ENCODE results near the gene P2RY2. TPM values are rescaled to one million over a fixed set of nuclear protein-coding genes. Genes with fewer than 3 reads are reported as not detected.

The P2RY2 gene
- total and polyA plus RNA-seq, 9 of the 15 experiments (the other 6 are each of a cell fraction or from before 2014, with no cell fraction given) = not detected

DNA sequence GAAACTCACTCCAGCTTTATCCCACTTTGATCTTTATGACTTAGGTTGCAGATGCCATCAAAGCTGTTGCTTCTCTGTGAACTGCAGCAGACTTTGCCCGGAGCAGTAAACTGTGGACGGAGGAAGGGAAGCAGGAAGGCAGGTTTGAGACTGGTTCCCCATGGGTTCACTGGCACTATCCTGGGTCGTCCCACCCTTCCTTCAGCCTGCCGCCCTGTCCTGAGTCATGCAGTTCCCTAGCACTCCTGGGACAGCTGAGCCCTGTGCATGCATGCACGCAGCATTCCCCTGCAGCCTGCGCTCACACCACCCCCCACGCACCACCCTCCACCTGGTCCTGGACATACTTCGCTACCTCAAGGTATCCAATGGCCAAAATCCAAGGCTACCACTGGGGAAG lies 23.5 kb upstream of the P2RY2 start:
- H3K9ac ChIP-seq (ENCODE audit: insufficient read depth in 1 of 2, low read depth in 2 of 2, low read length in 2 of 2) = no peak overlapping the region
- no peak overlapping the region for H2AFZ ChIP-seq (ENCODE audit: low read depth, low read length)
- FAIRE-seq = no peak
- no peak overlapping the region for H3K4me3 ChIP-seq
- no peaks in the 10 kb centered on the region for H3K9me3 ChIP-seq (replicated peaks; ENCODE audit: control insufficient read depth, insufficient read depth, low read depth, low read length)
- no peak overlapping the region for H3K4me2 ChIP-seq (ENCODE audit: insufficient read depth, low read length)
- H3K79me2 ChIP-seq (ENCODE audit: control insufficient read depth, insufficient read depth, low read length) = no peaks in the 10 kb centered on the region
- no peaks in the 10 kb centered on the region for H3K9me1 ChIP-seq (ENCODE audit: control insufficient read depth, insufficient read depth, low read length)
- ChIA-PET POLR2A (interaction anchor here (0.7 kb wide), 1 partner anchor 635 kb away, joined by 4 read pairs; no protein-coding TSS in a partner anchor), CTCF (ENCODE audit: low intra/inter-chr PET ratio) (no interaction called here)
- peaks cover 24 to 62% of the 10 kb centered on the region in 2 experiments for H3K27me3 ChIP-seq (ENCODE audit: control insufficient read depth in 2 of 2, insufficient read depth in 2 of 2, low read length in 2 of 2)
- no peak for DNase-seq (ENCODE audit: extremely low read depth in 1 of 4, low spot score in 3 of 4)
- H4K20me1 ChIP-seq (replicated peaks; ENCODE audit: control insufficient read depth, insufficient read depth, low read length) = peaks cover 3% of the 10 kb centered on the region; the same call in 1 of the 2 replicates
- in situ Hi-C loops (cut with MboI) = no loop called here
- intact Hi-C loops (cut with micrococcal nuclease) = no loop called here
- H3K27ac ChIP-seq (ENCODE audit: extremely low read depth, low read depth, low read length) = no peak overlapping the region
- BruUV-seq (replicated peaks) = no TSS peak
- TF ChIP-seq, protein P1, sequence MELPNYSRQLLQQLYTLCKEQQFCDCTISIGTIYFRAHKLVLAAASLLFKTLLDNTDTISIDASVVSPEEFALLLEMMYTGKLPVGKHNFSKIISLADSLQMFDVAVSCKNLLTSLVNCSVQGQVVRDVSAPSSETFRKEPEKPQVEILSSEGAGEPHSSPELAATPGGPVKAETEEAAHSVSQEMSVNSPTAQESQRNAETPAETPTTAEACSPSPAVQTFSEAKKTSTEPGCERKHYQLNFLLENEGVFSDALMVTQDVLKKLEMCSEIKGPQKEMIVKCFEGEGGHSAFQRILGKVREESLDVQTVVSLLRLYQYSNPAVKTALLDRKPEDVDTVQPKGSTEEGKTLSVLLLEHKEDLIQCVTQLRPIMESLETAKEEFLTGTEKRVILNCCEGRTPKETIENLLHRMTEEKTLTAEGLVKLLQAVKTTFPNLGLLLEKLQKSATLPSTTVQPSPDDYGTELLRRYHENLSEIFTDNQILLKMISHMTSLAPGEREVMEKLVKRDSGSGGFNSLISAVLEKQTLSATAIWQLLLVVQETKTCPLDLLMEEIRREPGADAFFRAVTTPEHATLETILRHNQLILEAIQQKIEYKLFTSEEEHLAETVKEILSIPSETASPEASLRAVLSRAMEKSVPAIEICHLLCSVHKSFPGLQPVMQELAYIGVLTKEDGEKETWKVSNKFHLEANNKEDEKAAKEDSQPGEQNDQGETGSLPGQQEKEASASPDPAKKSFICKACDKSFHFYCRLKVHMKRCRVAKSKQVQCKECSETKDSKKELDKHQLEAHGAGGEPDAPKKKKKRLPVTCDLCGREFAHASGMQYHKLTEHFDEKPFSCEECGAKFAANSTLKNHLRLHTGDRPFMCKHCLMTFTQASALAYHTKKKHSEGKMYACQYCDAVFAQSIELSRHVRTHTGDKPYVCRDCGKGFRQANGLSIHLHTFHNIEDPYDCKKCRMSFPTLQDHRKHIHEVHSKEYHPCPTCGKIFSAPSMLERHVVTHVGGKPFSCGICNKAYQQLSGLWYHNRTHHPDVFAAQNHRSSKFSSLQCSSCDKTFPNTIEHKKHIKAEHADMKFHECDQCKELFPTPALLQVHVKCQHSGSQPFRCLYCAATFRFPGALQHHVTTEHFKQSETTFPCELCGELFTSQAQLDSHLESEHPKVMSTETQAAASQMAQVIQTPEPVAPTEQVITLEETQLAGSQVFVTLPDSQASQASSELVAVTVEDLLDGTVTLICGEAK (IDR thresholded peaks at IDR 0.05) = no peak
- TF ChIP-seq, protein P1 (CRISPR knock-in tag; IDR thresholded peaks at IDR 0.05) = no peak
- H3K4me1 ChIP-seq (replicated peaks in 1 of 2; ENCODE audit: control insufficient read depth in 2 of 2, insufficient read depth in 2 of 2, low read length in 2 of 2) = peaks cover 0 to 3% of the 10 kb centered on the region in 2 experiments; a peak in 1 of 5 replicates
- H3K36me3 ChIP-seq (ENCODE audit: control insufficient read depth, insufficient read depth, low read length) = no peaks in the 10 kb centered on the region
- no peak for ATAC-seq
- 2% methylated on average over 8 of the region's 8 CpGs for WGBS (ENCODE audit: insufficient coverage, low coverage, missing lambda C conversion rate)

Measured in K562 (cell line).